SK-N-DZ (cell line): Measurements from ENCODE around the gene MOSPD3.

Experiments
- DNase-seq: peaks from one replicate; pipeline ENCODE4 v3.0.0-alpha.2; 2015; ENCODE audit warnings: low spot score

The MOSPD3 gene

GRCh38 chr7:100590077-100590737, 22.1 kb upstream of the MOSPD3 start:
- DNase-seq, result no peak

- DNase-seq, result no peak
Measured at GRCh38 chr7:100591596-100591995, 20.7 kb upstream of the MOSPD3 start.

GRCh38 chr7:100595188-100595587, 17.2 kb upstream of the MOSPD3 start:
- no peak for DNase-seq

GRCh38 chr7:100598425-100598824, 13.9 kb upstream of the MOSPD3 start:
- DNase-seq, result no peak

GRCh38 chr7:100599911-100600729, 12.2 kb upstream of the MOSPD3 start:
- DNase-seq, result no peak

GRCh38 chr7:100600730-100601038, 11.7 kb upstream of the MOSPD3 start:
- DNase-seq, result no peak

GRCh38 chr7:100602889-100603725, 9.2 kb upstream of the MOSPD3 start:
- peak; percentile 89 for DNase-seq

GRCh38 chr7:100603726-100604027, 8.7 kb upstream of the MOSPD3 start:
- peak; percentile 56 for DNase-seq

- DNase-seq, result peak; percentile 50
Measured at GRCh38 chr7:100604028-100604975, 8.0 kb upstream of the MOSPD3 start.

- no peak for DNase-seq
Measured at GRCh38 chr7:100604976-100605911, 7.1 kb upstream of the MOSPD3 start.

- DNase-seq, result no peak
Measured at GRCh38 chr7:100606313-100606712, 6.0 kb upstream of the MOSPD3 start.

- DNase-seq, result no peak
Measured at GRCh38 chr7:100607111-100607510, 5.2 kb upstream of the MOSPD3 start.

GRCh38 chr7:100609958-100610357, 2.4 kb upstream of the MOSPD3 start:
- no peak for DNase-seq

GRCh38 chr7:100612730-100613390, 520 bp downstream of the MOSPD3 start:
- DNase-seq, result peak; percentile 40

- DNase-seq, result no peak
Measured at GRCh38 chr7:100613412-100614175, 1.3 kb downstream of the MOSPD3 start.

- DNase-seq, result no peak
Measured at GRCh38 chr7:100614308-100614861, 2.0 kb downstream of the MOSPD3 start.

- no peak for DNase-seq
Measured at GRCh38 chr7:100620239-100620638, 7.9 kb downstream of the MOSPD3 start.

GRCh38 chr7:100620804-100621203, 8.5 kb downstream of the MOSPD3 start:
- DNase-seq, result no peak

- no peak for DNase-seq
Measured at GRCh38 chr7:100621554-100621953, 9.2 kb downstream of the MOSPD3 start.
